GM18511 (cell line): ENCODE data around the gene ACTL10.
A peak's percentile ranks its signal among the peaks of the same experiment; 100 is the strongest.

Experiments used
- ATAC-seq: cut with Tn5 transposase; IDR thresholded peaks from one replicate; pipeline ENCODE4 v1.9.1; 2021; ENCODE audit warnings: mild to moderate bottlenecking, moderate library complexity; ENCODE audit not compliant: unreplicated experiment

The ACTL10 gene

DNA sequence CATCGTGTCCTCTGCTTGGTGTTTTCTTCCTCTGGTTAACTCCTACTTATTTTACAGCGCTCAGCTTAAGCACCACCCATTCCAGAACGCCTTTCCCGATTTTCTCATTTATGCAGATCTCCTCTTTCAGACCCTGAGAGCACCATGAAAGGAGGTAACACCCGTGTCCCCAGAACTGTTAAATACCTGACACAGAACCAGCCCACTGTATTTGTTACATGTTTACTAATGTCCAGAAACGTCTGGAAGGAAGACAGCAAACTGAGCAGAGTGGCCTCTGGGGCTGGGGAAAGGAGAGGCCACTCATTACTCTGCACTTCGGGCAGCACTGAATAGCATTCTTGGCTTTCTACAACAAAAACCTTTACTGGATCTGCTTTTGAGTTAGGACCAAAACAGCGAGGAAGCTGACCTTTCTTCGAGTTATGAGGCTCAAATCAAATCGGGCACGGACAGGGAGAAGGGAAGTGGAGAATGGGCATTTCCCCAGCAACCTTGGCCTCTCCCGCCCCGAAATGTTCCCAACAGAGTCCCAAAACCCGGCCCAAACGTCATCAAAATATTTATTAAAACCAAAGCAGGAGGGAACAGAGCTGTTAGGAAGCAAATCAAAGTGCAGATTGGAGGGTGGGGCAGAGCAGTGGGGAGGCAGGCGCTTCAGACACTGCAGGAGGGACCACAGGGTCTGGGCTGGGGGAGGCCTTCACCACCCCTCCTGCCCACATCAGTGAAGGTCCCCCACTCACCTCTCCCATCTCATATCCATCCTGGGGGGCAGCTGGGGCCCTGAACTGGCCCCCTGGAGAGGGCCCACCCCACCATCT lies 8.6 kb downstream of the ACTL10 start:
- no peak for ATAC-seq

- no peak for ATAC-seq
Measured at GRCh38 chr20:33676121-33676520, 9.4 kb downstream of the ACTL10 start.

DNA sequence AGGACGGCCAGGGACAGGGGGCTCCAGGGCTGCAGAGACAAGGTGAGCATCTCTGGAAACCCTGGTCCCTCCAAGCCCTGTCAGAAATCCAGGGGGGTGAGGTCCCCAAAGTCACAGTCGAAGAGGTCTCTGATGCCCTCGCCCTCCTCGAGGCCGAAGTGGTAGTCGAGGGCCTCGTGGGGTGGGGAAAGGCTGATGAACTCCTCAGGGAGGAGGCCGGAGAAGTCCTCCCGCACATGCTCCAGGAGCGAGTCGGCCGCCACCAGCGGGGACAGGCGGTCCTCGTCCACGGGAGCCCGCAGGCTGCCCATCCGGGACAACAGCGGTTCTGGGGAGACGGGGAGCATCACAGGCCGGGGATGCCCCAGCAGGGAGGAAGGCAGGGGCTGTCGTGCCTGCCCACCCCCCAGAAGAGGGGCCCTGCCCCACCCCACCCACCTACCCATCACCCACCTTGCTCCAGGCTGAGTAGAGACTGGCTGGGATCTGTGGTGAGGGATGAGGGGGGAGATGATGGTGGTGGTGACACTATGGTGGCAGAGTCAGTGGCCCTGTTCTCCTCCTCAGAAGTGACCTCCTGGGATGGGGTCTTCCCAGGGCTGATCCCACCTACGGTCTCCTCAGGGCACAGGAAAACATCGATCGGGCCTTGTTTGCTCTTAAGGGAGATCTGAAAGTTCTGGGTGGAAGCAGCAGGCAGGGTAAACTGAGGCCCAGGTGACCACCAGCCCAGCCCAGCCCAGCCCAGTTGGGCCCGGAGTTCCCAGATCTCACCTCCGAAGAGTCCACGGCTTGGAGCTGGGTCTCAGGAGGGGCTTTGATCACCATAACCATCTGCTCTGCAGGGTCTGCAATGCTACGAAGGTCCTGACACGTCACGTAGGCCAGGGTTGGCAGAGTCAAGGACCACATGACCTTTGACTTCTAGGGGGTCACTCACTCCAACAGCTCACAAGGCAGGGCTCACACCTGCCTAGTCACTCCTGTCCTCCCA lies 10.2 kb downstream of the ACTL10 start:
- ATAC-seq = no peak

DNA sequence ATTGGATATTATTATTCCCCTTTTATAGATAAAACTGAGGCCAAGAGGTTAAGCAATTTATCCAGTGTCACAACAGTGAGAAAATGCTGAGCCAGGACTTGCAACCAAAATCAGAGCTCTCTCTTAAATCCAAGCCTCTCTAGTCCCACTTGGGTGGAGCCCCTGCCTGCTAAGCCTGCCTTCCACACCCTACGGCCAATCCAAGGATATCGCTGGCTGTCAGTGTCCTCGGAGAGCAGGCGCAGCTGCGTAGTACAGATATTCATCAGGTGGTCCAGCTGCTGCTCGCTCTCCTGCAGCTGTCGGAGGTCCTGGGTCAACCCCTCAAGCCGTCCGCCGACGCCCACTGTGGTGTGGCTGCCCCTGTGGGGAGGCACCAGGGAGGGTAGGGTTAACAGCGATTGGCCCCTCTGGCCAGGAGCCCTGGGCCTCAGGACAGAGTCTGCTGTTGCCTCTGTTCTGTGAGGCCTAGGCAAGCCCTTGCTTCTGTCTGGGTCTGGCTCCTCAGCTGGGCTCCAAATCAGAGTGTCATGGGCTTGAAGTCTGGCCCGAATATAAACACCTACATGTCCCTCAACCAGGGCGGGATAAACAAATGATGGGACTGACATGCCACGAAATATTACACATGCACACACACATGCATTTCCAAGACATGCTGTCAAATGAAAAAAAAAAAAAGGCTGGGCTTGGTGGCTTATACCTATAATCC lies 11.4 kb downstream of the ACTL10 start:
- no peak for ATAC-seq

DNA sequence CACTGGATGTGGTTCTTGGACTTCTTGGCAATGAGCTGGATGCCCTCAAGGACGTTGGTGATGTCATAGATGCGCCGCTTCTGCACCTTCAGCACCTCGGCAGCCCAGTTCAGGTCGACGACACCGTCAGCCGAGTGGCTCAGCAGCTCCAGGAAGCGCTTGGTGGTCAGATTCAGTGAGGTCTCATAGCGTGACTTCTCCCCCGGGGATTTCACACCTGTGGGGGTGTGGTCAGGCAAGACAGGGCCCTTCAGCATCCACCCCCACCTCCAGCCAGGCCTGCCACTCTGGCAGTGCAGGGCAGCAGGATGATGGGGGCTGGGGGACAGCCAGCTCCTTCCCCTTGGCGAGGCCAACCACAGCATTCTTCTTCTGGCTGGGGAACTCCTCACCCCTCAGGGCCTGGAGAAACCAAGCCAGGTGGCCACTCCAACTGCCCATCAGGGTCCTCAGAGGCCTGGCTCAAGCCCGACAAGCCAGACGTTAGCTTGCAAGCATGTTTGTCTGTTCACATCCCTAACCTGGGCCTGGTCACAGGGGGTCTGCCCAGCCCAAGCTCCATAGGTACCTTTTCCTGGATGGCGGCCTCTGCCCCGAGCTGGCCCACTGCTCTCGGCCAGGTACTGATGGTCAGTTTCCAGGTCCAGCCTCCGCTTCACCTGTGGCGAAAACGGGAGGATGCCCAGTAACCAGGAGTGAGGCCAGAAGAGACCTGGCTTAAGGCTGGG lies 13.2 kb downstream of the ACTL10 start:
- peak; percentile 68 for ATAC-seq

GRCh38 chr20:33680686-33681085 lies 13.9 kb downstream of the ACTL10 start:
- no peak for ATAC-seq

- ATAC-seq = no peak
Measured at GRCh38 chr20:33681288-33681687, 14.5 kb downstream of the ACTL10 start.

DNA sequence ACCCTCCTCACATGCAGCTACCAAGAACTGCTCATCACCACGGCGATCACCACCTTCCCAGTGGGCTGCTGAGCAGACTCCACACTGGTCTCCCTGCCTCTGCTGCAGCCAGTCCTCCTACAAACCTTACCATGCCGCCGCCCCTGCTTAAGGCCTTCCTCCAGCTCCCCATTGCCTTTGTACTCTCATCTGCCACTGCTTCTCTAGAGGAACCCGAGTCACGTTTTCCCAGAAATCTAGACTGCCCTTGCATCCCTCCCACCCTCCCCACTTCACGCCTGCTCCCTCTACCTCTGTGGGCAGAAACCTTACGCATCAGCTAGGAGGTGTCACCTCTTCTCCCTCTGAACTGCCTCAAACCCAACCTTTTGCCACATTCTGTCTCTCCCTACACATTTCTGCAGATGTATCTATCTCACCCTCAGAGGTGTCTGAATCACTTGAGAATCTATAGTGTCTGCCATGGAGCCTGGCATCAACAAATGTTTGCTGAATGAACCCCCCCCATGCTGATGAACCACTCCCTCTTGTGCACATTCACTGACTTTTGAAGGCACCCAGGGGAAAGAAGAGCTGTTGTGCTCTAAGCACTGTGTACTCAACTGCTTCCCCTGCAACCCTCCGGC lies 15.1 kb downstream of the ACTL10 start:
- ATAC-seq = no peak

DNA sequence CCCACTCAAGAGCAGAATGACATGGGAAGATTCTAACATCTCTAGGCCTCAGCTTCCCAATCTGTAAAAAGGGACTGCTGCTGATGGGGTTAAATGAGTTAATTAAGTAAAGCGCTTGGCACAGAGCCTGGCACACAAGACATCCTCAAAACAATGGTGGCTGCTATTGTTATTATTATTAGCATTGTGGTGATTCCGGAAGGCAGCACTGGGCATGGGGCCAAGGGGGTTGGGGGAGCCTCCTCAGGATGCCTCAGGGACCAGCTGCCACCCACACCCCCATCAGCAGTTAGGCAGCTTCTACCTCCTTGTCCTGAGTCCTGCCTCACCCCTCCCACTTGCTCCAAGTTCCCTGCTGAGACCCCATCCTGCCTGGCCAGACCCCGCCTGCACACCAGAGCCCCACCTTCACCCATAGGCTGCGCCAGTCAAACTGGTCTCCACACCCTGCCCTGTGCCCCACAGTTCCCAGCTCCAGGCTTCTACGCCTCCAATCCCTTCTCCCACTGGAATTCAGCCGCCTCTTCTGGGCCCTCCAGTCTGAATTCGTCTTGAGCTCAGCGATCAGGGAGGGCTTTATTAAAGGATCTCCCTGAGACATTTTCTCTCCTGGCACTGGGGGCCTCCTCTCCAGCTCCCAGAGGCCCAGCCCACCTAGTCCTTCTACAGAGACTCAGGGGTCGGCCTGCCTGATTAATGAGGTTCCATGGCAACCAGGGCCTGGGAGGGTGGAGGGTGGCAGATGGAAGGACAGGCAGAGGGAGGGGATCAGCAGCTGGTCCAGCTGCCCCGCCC lies 18.0 kb downstream of the ACTL10 start:
- no peak for ATAC-seq

GRCh38 chr20:33685328-33686099 lies 18.8 kb downstream of the ACTL10 start:
- peak; percentile 42 for ATAC-seq

GRCh38 chr20:33686100-33686983 lies 19.6 kb downstream of the ACTL10 start, which contains the start of gene E2F1:
E2F1 (minus strand) TSS chr20:33686385; CDS start chr20:33686264, 121 bp downstream.
- ATAC-seq = peak; percentile 89

GRCh38 chr20:33686984-33687366 lies 20.2 kb downstream of the ACTL10 start:
- ATAC-seq = no peak

DNA sequence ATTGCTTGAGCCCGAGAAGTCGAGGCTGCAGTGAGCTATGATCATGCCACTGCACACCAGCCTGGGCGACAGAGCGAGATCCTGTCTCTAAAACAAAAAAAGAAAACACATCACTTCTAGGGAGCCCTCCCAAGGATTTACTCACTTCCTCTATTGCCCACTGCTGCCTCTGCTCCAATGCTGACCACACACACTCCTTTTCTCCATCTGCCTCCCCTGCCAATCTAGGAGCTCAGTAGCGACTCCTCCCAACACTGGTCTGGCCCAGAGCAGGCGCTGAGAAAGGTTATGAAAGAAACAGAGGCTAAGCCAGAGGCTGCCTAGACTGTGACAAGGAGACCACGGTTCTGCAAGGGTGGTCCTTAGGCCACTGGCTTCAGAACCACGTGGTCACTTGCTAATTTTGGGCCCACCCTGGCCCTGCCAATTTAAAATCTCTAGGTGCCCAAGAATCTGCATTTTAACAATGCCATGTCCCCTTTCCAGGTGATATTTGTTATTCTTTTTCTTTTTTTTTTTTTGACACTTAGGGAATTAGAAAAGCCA lies 20.7 kb downstream of the ACTL10 start:
- no peak for ATAC-seq

DNA sequence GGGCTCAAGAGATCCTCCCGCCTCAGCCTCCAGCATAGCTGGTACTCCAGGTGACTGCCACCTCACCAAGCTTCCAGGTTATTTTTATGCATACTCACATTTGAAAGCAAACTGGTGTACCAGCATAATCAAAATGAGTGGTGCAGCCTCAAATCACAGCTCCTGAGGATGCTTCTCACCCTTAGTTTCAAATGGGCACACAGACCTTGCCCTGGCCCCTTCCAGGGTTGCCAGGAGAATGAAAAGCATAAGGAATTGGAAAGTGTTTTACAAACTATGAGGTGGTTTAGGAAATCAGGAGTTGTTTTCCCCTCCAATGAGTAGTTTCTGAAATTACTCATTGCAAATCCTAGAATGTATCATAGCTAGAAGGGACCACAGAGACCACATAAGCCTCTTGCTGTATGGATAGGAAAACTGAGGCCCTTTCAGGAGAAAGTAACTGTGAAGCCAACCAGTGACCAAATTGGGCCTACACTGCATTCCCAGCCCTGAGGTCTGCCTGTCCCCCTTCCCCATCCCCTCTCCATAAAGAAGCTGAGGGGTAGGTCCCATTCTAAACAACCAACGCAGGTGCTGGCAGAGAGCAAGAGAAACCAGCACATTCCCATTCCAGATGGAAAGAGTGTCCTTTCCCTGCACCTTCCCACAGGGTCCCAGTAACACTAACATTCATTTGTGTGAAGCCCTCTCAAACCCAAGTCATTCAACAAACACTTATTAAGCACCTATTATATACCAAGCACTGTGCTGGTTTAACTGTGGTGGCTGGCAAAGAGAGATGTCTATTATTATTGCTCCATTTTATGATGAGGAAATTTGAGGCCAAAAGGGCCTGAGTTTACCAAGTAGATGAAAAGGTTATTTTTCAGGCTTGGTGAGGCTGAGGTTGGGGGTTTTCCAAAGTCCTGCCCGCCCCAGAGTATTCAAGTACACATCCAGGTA lies 21.5 kb downstream of the ACTL10 start:
- ATAC-seq = no peak

- ATAC-seq = no peak
Measured at GRCh38 chr20:33688938-33689424, 22.2 kb downstream of the ACTL10 start.

DNA sequence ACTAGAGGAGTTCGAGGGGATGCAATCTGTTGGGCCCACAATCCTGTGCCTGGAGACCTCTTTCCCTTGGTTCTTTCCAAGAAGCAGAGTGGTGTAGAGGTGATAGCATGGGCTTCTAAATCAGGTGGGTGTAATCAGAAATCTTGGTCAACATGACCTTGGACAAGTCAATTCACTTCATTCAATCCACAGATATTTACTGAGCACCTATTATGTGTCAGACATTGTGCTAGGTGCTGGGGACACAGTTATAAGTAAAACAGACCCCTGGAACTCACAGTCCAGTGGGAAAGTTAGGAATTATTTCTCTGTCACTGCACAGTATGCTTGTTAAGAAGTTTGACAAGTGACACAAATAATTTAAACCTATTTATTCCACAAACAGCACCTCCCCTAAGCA lies 22.8 kb downstream of the ACTL10 start:
- no peak for ATAC-seq
